Midbrain (tissue), 1 donor: ENCODE results near the gene TRIP10.
"Not testable (repeated sequence)": the region's sequence is repeated elsewhere in the genome, so short reads cannot be mapped to it uniquely, and the experiment has no call there.

Experiments
- DNase-seq: peaks from one replicate; lab custom pipeline; 2025; lab: John Stamatoyannopoulos, UW

The TRIP10 gene

GRCh38 chr19:6740589-6741343, 1.3 kb downstream of the TRIP10 start:
- DNase-seq = peak; percentile 1

GRCh38 chr19:6743066-6743465, 3.6 kb downstream of the TRIP10 start:
- no peak for DNase-seq

GRCh38 chr19:6743714-6744380, 4.4 kb downstream of the TRIP10 start:
- no peak for DNase-seq

GRCh38 chr19:6744381-6745301, 5.2 kb downstream of the TRIP10 start:
- peak; percentile 77 for DNase-seq

GRCh38 chr19:6745965-6746364, 6.5 kb downstream of the TRIP10 start:
- DNase-seq = no peak

GRCh38 chr19:6748543-6748942, 9.1 kb downstream of the TRIP10 start:
- not testable (repeated sequence) for DNase-seq

GRCh38 chr19:6750062-6750461, 10.6 kb downstream of the TRIP10 start:
- no peak for DNase-seq

GRCh38 chr19:6751189-6751588, 11.7 kb downstream of the TRIP10 start:
- no peak for DNase-seq

GRCh38 chr19:6752256-6753177, 13.0 kb downstream of the TRIP10 start:
- no peak for DNase-seq

- no peak for DNase-seq
Observed at GRCh38 chr19:6753178-6754031, 13.9 kb downstream of the TRIP10 start.

- DNase-seq = no peak
Observed at GRCh38 chr19:6754136-6754535, 14.7 kb downstream of the TRIP10 start.

- DNase-seq = no peak
Observed at GRCh38 chr19:6754653-6755463, 15.4 kb downstream of the TRIP10 start.

GRCh38 chr19:6760606-6761005, 21.1 kb downstream of the TRIP10 start:
- no peak for DNase-seq

- DNase-seq = no peak
Observed at GRCh38 chr19:6761053-6761676, 21.7 kb downstream of the TRIP10 start.

- not testable (repeated sequence) for DNase-seq
Observed at GRCh38 chr19:6762253-6762797, 22.8 kb downstream of the TRIP10 start.

GRCh38 chr19:6765738-6766356, 26.4 kb downstream of the TRIP10 start:
- DNase-seq = no peak

- no peak for DNase-seq
Observed at GRCh38 chr19:6766357-6767080, 27.0 kb downstream of the TRIP10 start.

- DNase-seq = no peak
Observed at GRCh38 chr19:6767081-6767356, 27.5 kb downstream of the TRIP10 start.
